ENCODE results near the gene TNP2. TPM values are rescaled to one million over a fixed set of nuclear protein-coding genes. Genes with fewer than 3 reads are reported as not detected.

TNP2 gene
- total RNA-seq, 1 experiment from 2014 or later, result not detected

DNA sequence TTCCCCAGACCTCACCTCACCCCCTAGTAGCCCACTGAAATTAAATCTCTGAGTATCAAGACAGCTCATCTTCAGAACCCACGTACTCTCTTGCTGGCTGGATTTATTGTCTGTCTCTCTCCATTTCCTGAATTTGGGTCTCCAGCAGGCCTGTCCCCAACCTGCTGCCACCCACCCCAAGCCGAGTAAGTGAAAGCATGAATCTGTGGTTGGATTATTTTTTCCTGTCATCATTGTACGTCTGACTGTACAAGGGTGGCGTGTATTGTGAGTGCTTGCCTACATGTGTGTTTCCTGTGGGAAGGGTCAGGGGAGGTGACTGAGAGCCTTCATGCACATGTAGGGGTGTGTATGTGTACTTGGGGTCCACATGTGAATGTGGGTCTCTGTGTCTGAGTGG lies 5.4 kb downstream of the TNP2 start:
- Histone ChIP-seq H3K27ac (ENCODE audit: low read depth, low read length) (no peak overlapping the region), H2AFZ (ENCODE audit: low read depth, low read length, poor library complexity, severe bottlenecking) (no peak overlapping the region), H3K9me2 (ENCODE audit: insufficient read depth) (no peaks in the 10 kb centered on the region), H3K9ac (ENCODE audit: low read length) (no peak overlapping the region), H3K79me2 (ENCODE audit: insufficient read depth, low read length) (no peaks in the 10 kb centered on the region), H3K4me3 (replicated peaks in 1 of 2; ENCODE audit: low read depth in 1 of 2, low read length in 2 of 2) (no peak overlapping the region), H3K9me3 (ENCODE audit: control insufficient read depth in 1 of 2, insufficient read depth in 1 of 2, low read depth in 1 of 2, low read length in 2 of 2) (no peaks in the 10 kb centered on the region), H3K36me3 (ENCODE audit: control insufficient read depth in 1 of 2, insufficient read depth in 2 of 2, low read length in 2 of 2) (no peaks in the 10 kb centered on the region), H3K4me2 (ENCODE audit: low read length) (no peak overlapping the region), H4K20me1 (ENCODE audit: insufficient read depth) (no peaks in the 10 kb centered on the region), H3K4me1 (ENCODE audit: control insufficient read depth in 1 of 2, insufficient read depth in 2 of 2, low read length in 2 of 2) (no peaks in the 10 kb centered on the region), H3K27me3 (ENCODE audit: insufficient read depth, low read length) (no peaks in the 10 kb centered on the region)
- CTCF ChIA-PET, result no interaction called here
- POLR2A ChIA-PET, result no interaction called here
- ATAC-seq (no peak), DNase-seq (ENCODE audit: low read depth, low spot score) (no peak)
- BruUV-seq (replicated peaks), result no TSS peak
- intact Hi-C loops (cut with micrococcal nuclease), result no loop called here
- RAD21 ChIA-PET (ENCODE audit: low non-redundant PET in 1 of 2, low total read pairs in 2 of 2, uncharacterized antibody in 2 of 2, unreplicated experiment in 2 of 2), result no interaction called here
- no peak for TF ChIP-seq FOSL1 (IDR thresholded peaks at IDR 0.05; ENCODE audit: low read depth)
- no peak for TF ChIP-seq ELF1 (IDR thresholded peaks at IDR 0.05; ENCODE audit: borderline replicate concordance, low read depth)
- no peak for TF ChIP-seq POLR2AphosphoS5 (IDR thresholded peaks at IDR 0.05; ENCODE audit: low read depth, low read length)
- no peak for TF ChIP-seq POLR2A (IDR thresholded peaks at IDR 0.05; ENCODE audit: borderline replicate concordance, extremely low read depth, insufficient read depth, insufficient read length)
- TF ChIP-seq, protein P1, sequence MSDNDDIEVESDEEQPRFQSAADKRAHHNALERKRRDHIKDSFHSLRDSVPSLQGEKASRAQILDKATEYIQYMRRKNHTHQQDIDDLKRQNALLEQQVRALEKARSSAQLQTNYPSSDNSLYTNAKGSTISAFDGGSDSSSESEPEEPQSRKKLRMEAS (IDR thresholded peaks at IDR 0.05), result no peak
- no peak for TF ChIP-seq CTCF (IDR thresholded peaks at IDR 0.05 in 2 of 3, conservative IDR thresholded peaks at IDR 0.05 in 1 of 3; ENCODE audit: borderline replicate concordance in 1 of 3, insufficient read depth in 1 of 3, low read depth in 2 of 3, low read length in 2 of 3)
- TF ChIP-seq TCF7L2 (IDR thresholded peaks at IDR 0.05; ENCODE audit: borderline replicate concordance, extremely low read depth, insufficient read depth, insufficient read length), result no peak
- TF ChIP-seq SIN3A (IDR thresholded peaks at IDR 0.05; ENCODE audit: low read depth), result no peak
- TF ChIP-seq CBX3 (IDR thresholded peaks at IDR 0.05; ENCODE audit: low read depth), result no peak

- Histone ChIP-seq H2AFZ (ENCODE audit: low read depth, low read length, poor library complexity, severe bottlenecking) (no peak overlapping the region), H3K27me3 (ENCODE audit: insufficient read depth, low read length) (no peaks in the 10 kb centered on the region), H3K9me2 (ENCODE audit: insufficient read depth) (no peaks in the 10 kb centered on the region), H3K4me2 (ENCODE audit: low read length) (no peak overlapping the region), H3K9ac (ENCODE audit: low read length) (no peak overlapping the region), H3K4me1 (ENCODE audit: control insufficient read depth in 1 of 2, insufficient read depth in 2 of 2, low read length in 2 of 2) (no peaks in the 10 kb centered on the region), H3K36me3 (ENCODE audit: control insufficient read depth in 1 of 2, insufficient read depth in 2 of 2, low read length in 2 of 2) (no peaks in the 10 kb centered on the region), H3K79me2 (ENCODE audit: insufficient read depth, low read length) (no peaks in the 10 kb centered on the region), H4K20me1 (ENCODE audit: insufficient read depth) (no peaks in the 10 kb centered on the region), H3K4me3 (replicated peaks in 1 of 2; ENCODE audit: low read depth in 1 of 2, low read length in 2 of 2) (no peak overlapping the region), H3K27ac (ENCODE audit: low read depth, low read length) (no peak overlapping the region), H3K9me3 (ENCODE audit: control insufficient read depth in 1 of 2, insufficient read depth in 1 of 2, low read depth in 1 of 2, low read length in 2 of 2) (no peaks in the 10 kb centered on the region)
- ChIA-PET POLR2A (no interaction called here), CTCF (no interaction called here), RAD21 (ENCODE audit: low non-redundant PET in 1 of 2, low total read pairs in 2 of 2, uncharacterized antibody in 2 of 2, unreplicated experiment in 2 of 2) (no interaction called here)
- TF ChIP-seq POLR2AphosphoS5 (IDR thresholded peaks at IDR 0.05; ENCODE audit: low read depth, low read length) (no peak), EGR1 (IDR thresholded peaks at IDR 0.05; ENCODE audit: low read depth) (no peak), ZBTB33 (IDR thresholded peaks at IDR 0.05; ENCODE audit: extremely low read depth, insufficient replicate concordance, low read length) (no peak), EZH2phosphoT487 (IDR thresholded peaks at IDR 0.05; ENCODE audit: borderline replicate concordance) (no peak)
- DNase-seq (ENCODE audit: low read depth, low spot score) (no peak), ATAC-seq (peak; percentile 48; the same call in 1 of the 2 replicates)
- BruUV-seq (replicated peaks), result no TSS peak
- intact Hi-C loops (cut with micrococcal nuclease), result no loop called here
Observed at GRCh38 chr16:11262915-11263314, 6.2 kb downstream of the TNP2 start.
